B cell (primary cell): ENCODE results near the gene CHPF2. TPM values are rescaled to one million over a fixed set of nuclear protein-coding genes. Genes with fewer than 3 reads are reported as not detected.
A peak's percentile ranks its signal among the peaks of the same experiment; 100 is the strongest.

ENCODE experiments used
- ATAC-seq: fragments of 200-7000 bp; cut with Tn5 transposase; one replicate; pipeline ENCODE4 v1.10.0; 2021; ENCODE audit warnings: low read depth, mild to moderate bottlenecking, moderate number of reproducible peaks, moderate library complexity
- CTCF ChIA-PET: fragments of 350-600 bp; sonication (Branson Sonifier 250); formaldehyde crosslinking; loops from one replicate; lab custom pipeline; 2021; ENCODE audit warnings: antibody characterized with exemption, inconsistent platforms; lab: Charles Lee
- POLR2A ChIA-PET: fragments of 350-600 bp; sonication (Branson Sonifier 250); formaldehyde crosslinking; loops from one replicate; lab custom pipeline; 2021; ENCODE audit warnings: antibody characterized with exemption; lab: Charles Lee
- DNase-seq: peaks from one replicate; pipeline ENCODE4 v3.0.0; 2013
- H2AFZ ChIP-seq: 2 replicates; pipeline ENCODE4 v1.6.1; 2012; ENCODE audit warnings: mild to moderate bottlenecking, low read depth, low read length; ENCODE audit not compliant: insufficient read depth, poor library complexity, severe bottlenecking
- H3K27ac ChIP-seq, 2 donors: 1 replicate in 1 of 2; 2 replicates in 1 of 2; pipeline ENCODE4 v1.5.1; 2012 to 2013; ENCODE audit warnings: low read length in 2 of 2, mild to moderate bottlenecking in 2 of 2, moderate library complexity in 1 of 2
- H3K27me3 ChIP-seq, 4 experiments: fragments of 200-600 bp in 1 of 4; sonication (generic) in 1 of 4; replicated peaks in 1 of 4; 1 replicate in 2 of 4; 2 replicates in 2 of 4; pipeline versions ENCODE4 v1.6.1 to v1.7.0; 2013 to 2016; ENCODE audit warnings: low read length in 3 of 4, mild to moderate bottlenecking in 2 of 4, mixed read lengths in 1 of 4, moderate library complexity in 1 of 4; ENCODE audit not compliant: insufficient read depth in 4 of 4, control insufficient read depth in 3 of 4; ENCODE audit errors: control extremely low read depth in 1 of 4
- H3K36me3 ChIP-seq, 2 experiments: replicated peaks in 1 of 2; 1 replicate in 1 of 2; 2 replicates in 1 of 2; pipeline versions ENCODE4 v1.6.1 to v1.7.1; 2013; ENCODE audit warnings: low read length in 1 of 2; ENCODE audit not compliant: insufficient read depth in 2 of 2, control insufficient read depth in 1 of 2; ENCODE audit errors: control extremely low read depth in 1 of 2, extremely low read depth in 1 of 2
- H3K4me1 ChIP-seq, 2 donors: fragments of 200-600 bp in 1 of 2; sonication (generic) in 1 of 2; 1 replicate in 1 of 2; 2 replicates in 1 of 2; pipeline versions ENCODE4 v1.5.1 to v1.6.1; 2013 to 2017; ENCODE audit warnings: low read length in 2 of 2; ENCODE audit not compliant: control insufficient read depth in 2 of 2, insufficient read depth in 2 of 2
- H3K4me2 ChIP-seq: replicated peaks from 2 replicates; pipeline ENCODE3; 2012; ENCODE audit warnings: mild to moderate bottlenecking, low read depth, low read length; ENCODE audit not compliant: poor library complexity, severe bottlenecking
- H3K4me3 ChIP-seq, 5 experiments: fragments of 200-600 bp in 1 of 5; sonication (generic) in 1 of 5; 1 replicate in 3 of 5; 2 replicates in 2 of 5; pipeline versions ENCODE4 v1.5.1 to v1.7.0; 2011 to 2016; ENCODE audit warnings: low read length in 4 of 5, mild to moderate bottlenecking in 4 of 5, low read depth in 2 of 5, control low read depth in 1 of 5, moderate library complexity in 1 of 5; ENCODE audit not compliant: insufficient read depth in 1 of 5; ENCODE audit errors: control extremely low read depth in 1 of 5, extremely low read depth in 1 of 5
- H3K79me2 ChIP-seq: fragments of 200-600 bp; sonication (generic); one replicate; pipeline ENCODE4 v1.6.0; 2016; ENCODE audit warnings: low read length; ENCODE audit not compliant: control insufficient read depth, insufficient read depth
- H3K9ac ChIP-seq: fragments of 200-600 bp; sonication (generic); 2 replicates; pipeline ENCODE4 v1.6.1; 2017; ENCODE audit warnings: mild to moderate bottlenecking, low read length, moderate library complexity
- H3K9me3 ChIP-seq, 3 donors: one replicate each; pipeline versions ENCODE4 v1.6.1 to v1.7.1; 2013; ENCODE audit warnings: low read length in 2 of 3; ENCODE audit not compliant: control insufficient read depth in 2 of 3, insufficient read depth in 1 of 3; ENCODE audit errors: control extremely low read depth in 1 of 3
- H4K20me1 ChIP-seq: 2 replicates; pipeline ENCODE4 v1.6.0; 2012; ENCODE audit warnings: mild to moderate bottlenecking, low read length; ENCODE audit not compliant: insufficient read depth, control insufficient read depth, poor library complexity, severe bottlenecking
- H3K27ac Mint-ChIP-seq: one replicate; pipeline ENCODE4 v1.8.0; 2021; ENCODE audit warnings: mixed read lengths
- H3K27me3 Mint-ChIP-seq: one replicate; pipeline ENCODE4 v1.8.0; 2021; ENCODE audit warnings: mixed read lengths
- H3K4me1 Mint-ChIP-seq: one replicate; pipeline ENCODE4 v1.8.0; 2021; ENCODE audit warnings: mixed read lengths
- H3K4me3 Mint-ChIP-seq: one replicate; pipeline ENCODE4 v1.8.0; 2021; ENCODE audit warnings: mixed read lengths
- H3K9me3 Mint-ChIP-seq: one replicate; pipeline ENCODE4 v1.8.0; 2022; ENCODE audit warnings: mixed read lengths; ENCODE audit not compliant: insufficient read depth
- EZH2 ChIP-seq: IDR thresholded peaks from 2 replicates; pipeline ENCODE4 v1.6.1; 2012; ENCODE audit warnings: borderline replicate concordance, low read depth, mild to moderate bottlenecking, moderate library complexity, low read length; ENCODE audit not compliant: insufficient read depth, poor library complexity, severe bottlenecking
- WGBS: methylation state at CpG from one replicate; pipeline ENCODE4 v1.1.5; 2013; ENCODE audit warnings: missing lambda C conversion rate; ENCODE audit not compliant: insufficient coverage; 5-methylcytosine and 5-hydroxymethylcytosine counted together
- intact Hi-C: fragments of 100-400 bp; cut with micrococcal nuclease; formaldehyde crosslinking; loops from one replicate; pipeline ENCODE4 v1.10.0; 2022
- polyA plus RNA-seq: library from polyadenylated mRNA; depleted of rRNA; stranded (reverse); fragments of >200 nt; gene quantifications from 2 replicates; pipeline ENCODE4 v1.2.3, GENCODE V29; 2012
- total RNA-seq, 2 donors: library from RNA; stranded (reverse); fragments of 120-200 nt in 1 of 2; gene quantifications; 1 replicate in 1 of 2; 2 replicates in 1 of 2; pipeline versions ENCODE4 v1.2.3 to v1.2.4, GENCODE V29; 2013 to 2022
- TF ChIP-seq, protein P1 (sequence below): fragments of 200-600 bp; IDR thresholded peaks from one replicate; pipeline ENCODE4 v1.8.0; 2022; ENCODE audit warnings: antibody characterized with exemption, mild to moderate bottlenecking

Gene CHPF2
- total and polyA plus RNA-seq, 2 donors (not counting 1 experiment from before 2014, with no cell fraction given), result 39.4 to 39.9 TPM

DNA sequence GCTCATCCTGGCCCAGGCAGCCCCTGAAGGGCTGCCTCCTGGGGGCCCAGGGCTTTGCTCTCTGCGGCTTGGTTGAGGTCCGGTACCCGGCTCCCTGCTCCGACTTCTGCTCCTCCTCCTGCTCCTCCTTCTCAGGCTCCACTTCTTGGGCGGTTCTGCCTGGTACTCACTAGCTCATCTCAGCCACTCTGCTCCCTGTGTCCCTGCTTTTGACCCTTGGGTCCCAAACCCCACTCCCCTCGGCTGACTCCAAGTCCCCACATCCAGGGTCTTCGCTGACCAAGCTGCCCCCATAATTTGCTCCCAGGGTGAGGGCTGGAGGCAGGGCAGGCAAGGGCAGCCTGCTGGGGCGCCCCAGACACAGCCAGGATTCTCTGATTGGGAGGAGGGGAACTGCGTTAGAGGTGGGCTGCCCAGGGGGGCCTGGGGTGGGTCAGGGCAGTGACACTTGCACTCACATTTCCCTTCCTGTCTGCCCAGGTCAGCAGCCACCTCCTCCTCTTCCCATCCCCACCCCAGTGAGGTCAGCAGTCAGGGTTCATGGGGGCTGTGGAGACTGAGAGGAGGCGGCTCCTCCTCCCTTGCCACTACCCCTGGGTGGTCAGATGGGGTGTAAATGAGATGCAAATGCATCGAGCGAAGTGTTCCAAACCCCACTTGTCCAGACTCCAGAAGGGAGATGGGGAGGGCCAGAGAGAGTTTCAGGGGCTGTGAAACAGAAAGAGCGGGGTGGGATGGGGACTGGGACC lies 14.0 kb downstream of the CHPF2 start:
- Histone ChIP-seq H2AFZ (peak overlapping the region; percentile 79), H3K4me2 (peak overlapping the region; percentile 99), H3K27ac (no peak overlapping the region), H3K9ac (peak overlapping the region; percentile 62), H3K4me1 (peaks cover 45 to 53% of the 10 kb centered on the region in 2 donors), H3K9me3 (peaks cover 0 to 19% (median 0%) of the 10 kb centered on the region in 3 donors), H3K27me3 (peaks cover 0 to 60% (median 22%) of the 10 kb centered on the region in 4 experiments), H3K4me3 (peak overlapping the region in 1 of 5 experiments; percentile 30), H4K20me1 (peaks cover 2% of the 10 kb centered on the region), H3K36me3 (no peaks in the 10 kb centered on the region), H3K79me2 (no peaks in the 10 kb centered on the region)
- Mint-ChIP-seq H3K4me1 (peaks cover 56% of the 10 kb centered on the region), H3K27ac (no peak overlapping the region), H3K9me3 (no peaks in the 10 kb centered on the region), H3K4me3 (peak overlapping the region; percentile 86), H3K27me3 (peaks cover 25% of the 10 kb centered on the region)
- ChIA-PET CTCF (interaction anchor here (0.8 to 4.2 kb wide), 4 partner anchors 10 to 386 kb away, joined by 3 to 34 read pairs (median 4); partner anchors contain the start of gene ABCF2), POLR2A (no interaction called here)
- WGBS, result 83% methylated on average over 5 of the region's 13 CpGs
- ATAC-seq, result no peak
- peak; percentile 24 for DNase-seq
- TF ChIP-seq, protein P1, sequence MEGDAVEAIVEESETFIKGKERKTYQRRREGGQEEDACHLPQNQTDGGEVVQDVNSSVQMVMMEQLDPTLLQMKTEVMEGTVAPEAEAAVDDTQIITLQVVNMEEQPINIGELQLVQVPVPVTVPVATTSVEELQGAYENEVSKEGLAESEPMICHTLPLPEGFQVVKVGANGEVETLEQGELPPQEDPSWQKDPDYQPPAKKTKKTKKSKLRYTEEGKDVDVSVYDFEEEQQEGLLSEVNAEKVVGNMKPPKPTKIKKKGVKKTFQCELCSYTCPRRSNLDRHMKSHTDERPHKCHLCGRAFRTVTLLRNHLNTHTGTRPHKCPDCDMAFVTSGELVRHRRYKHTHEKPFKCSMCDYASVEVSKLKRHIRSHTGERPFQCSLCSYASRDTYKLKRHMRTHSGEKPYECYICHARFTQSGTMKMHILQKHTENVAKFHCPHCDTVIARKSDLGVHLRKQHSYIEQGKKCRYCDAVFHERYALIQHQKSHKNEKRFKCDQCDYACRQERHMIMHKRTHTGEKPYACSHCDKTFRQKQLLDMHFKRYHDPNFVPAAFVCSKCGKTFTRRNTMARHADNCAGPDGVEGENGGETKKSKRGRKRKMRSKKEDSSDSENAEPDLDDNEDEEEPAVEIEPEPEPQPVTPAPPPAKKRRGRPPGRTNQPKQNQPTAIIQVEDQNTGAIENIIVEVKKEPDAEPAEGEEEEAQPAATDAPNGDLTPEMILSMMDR, result no peak
- no peak for TF ChIP-seq EZH2
- intact Hi-C loops, result loop anchor here (5.0 kb wide), 2 partner anchors 96 to 386 kb away; partner anchors contain the start of gene NUB1
